SK-MEL-5 (cell line): ENCODE measurements around the gene RRBP1. TPM values are rescaled to one million over a fixed set of nuclear protein-coding genes. Genes with fewer than 3 reads are reported as not detected.
A peak's percentile ranks its signal among the peaks of the same experiment; 100 is the strongest.

Experiments used
- DNase-seq: peaks from one replicate; pipeline ENCODE4 v3.0.0-alpha.2; 2016; ENCODE audit warnings: low read depth, low spot score
- in situ Hi-C: cut with HindIII; loops from 2 replicates; pipeline ENCODE4 v1.10.0; 2016; ENCODE audit warnings: low sequenced_read_pairs, high pct_unique_total_duplicates, low pct_unique_long_range_greater_than_20kb
- total RNA-seq: library from RNA; depleted of rRNA; stranded (reverse); fragments of >200 nt; shearing (Covaris generic); gene quantifications from 2 replicates; pipeline ENCODE4 v1.2.3, GENCODE V29; 2014

Gene RRBP1
- total RNA-seq, 1 experiment from 2014 or later = 108 TPM

GRCh38 chr20:17586250-17586649 lies 95.8 kb downstream of the RRBP1 start:
- DNase-seq = no peak
- in situ Hi-C loops = no loop called here

DNA sequence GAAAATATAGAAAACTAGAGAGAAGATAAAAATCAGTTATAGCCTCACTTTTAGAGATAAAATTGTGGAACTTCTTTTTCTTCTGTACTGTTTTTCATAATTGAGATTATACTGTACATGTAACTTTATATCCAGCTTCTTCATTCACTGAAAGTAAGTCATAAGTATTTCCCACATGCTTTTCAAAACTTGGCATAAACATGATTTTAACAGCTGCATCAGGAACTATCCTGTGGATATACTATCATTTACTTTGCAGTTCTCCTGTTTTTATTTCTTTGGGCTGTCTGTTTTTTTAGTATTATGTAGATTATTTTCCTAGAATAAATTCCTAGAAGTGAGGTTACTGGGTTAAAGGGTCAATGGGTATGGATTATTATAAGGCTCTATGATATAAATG lies 97.4 kb downstream of the RRBP1 start:
- in situ Hi-C loops = no loop called here
- no peak for DNase-seq

GRCh38 chr20:17583126-17583525 lies 98.9 kb downstream of the RRBP1 start:
- in situ Hi-C loops = no loop called here
- DNase-seq = no peak

DNA sequence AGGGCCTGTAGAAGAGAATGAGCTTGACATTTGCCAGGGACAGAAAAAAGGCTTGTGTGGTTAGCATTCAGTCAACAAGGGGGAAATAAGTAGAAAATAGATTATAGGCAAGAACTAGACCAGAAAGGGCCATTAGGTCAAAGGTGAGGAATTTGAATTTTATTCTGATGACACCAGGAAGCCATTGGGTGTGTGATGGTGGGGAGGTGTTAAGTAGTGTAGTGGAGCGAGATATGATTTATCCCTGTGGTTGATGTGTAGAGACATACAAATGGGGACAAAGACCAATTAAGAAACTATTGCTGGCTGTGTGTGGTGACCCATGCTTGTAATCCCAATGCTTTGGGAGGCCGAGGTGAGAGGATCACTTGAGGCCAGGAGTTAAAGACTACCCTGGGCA lies 101.1 kb downstream of the RRBP1 start:
- no peak for DNase-seq
- in situ Hi-C loops = no loop called here

- in situ Hi-C loops = no loop called here
- DNase-seq = no peak
These were observed 102.5 kb downstream of the RRBP1 start for GRCh38 chr20:17579369-17580039.

DNA sequence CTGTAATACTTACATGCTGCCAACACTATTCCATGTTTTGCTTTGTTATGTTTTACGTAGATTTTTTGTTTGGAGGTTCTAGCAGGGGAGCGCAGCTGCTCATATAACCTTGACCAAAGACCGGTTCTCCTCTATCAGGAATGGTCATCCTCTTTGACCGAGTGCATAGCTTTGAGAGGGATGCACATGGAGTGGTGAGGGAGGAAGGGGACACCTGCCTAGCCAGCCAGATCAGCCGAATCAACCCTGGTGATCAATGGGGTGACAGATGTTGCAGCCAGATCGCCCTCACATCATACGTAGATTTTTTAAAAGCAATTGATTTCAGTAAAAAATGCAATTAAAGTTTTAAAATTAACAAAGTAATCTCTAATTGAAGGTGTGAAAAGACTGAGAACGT lies 105.8 kb downstream of the RRBP1 start:
- in situ Hi-C loops = no loop called here
- DNase-seq = no peak

DNA sequence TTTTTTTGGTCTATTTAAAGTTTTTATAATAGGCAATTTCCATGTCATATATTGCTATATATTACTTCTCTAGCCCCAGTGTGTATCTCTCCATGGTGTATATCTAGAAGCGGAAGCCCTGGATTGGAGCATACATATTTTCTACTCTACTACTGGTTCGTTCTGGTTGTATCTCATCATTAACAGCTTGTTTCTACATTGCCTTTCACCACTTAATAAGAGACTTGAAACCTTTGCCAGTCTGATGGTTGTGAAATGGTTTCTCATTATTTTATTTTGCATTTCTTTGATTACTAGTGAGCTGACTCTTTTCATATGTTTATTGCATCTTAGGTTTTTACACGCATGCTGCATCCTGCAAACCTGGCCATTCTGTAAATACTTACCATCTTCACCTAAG lies 108.6 kb downstream of the RRBP1 start:
- in situ Hi-C loops = no loop called here

GRCh38 chr20:17572034-17572638 lies 109.9 kb downstream of the RRBP1 start:
- in situ Hi-C loops = no loop called here
- DNase-seq = no peak

More for the DNA sequence above, 108.6 kb downstream of the RRBP1 start:
- no peak for DNase-seq

DNA sequence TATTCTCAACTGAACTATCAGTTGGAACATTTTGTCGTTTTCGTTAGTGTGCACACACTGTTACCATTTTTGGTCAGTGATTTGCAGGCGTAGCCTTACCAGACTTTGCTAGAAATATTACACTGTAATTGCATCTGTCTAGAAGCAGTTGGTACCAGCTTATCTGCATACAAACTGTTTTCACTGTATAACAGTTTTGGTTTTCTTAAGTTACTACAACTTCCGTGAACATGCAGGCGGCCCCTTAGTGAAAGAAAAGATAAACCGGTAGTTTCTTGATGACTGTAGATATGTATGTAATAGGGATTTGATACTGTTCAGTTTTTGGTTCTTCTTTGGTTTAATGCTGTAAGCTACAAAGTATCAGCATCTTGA lies 110.9 kb downstream of the RRBP1 start:
- in situ Hi-C loops = no loop called here

DNA sequence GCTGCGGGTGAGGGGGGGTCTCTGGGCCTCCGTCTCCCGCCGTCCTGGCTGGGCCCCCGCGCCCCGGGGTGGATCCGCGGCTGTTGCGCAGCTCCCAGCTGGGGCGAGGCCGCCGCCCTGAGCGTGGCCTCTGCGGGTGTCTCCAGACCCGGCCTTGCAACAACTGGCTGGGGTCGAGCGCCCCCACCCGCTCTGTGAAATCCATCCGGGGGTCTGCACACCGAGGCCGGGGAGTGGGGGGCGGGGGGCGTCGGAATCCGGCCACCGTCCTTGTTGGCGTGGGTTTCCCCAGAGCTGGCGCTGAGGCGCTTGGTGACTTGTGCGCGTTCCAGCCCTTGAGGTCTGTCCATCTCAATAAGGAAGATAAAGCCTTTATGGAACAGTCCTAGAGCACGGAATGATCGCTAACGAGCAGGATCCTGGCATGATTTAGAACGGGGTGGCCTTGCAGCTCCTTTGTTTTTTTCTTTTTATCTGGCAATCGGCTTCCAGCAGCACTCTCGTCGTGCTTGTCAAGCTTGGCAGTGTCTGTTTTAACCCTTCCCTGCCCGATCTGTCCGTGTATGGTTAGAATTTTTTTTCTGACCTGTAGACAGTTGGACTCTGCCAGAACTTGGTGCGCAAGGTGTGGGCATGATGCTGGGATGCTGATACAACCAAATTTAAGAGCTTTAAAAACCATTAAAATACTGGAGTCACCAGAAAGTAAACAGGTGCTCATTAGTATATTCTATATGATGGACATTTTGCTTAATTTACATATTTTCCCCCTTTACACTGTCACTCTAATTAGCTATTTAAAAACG lies 111.5 kb downstream of the RRBP1 start:
- in situ Hi-C loops = no loop called here
- DNase-seq = peak; percentile 60

More for the DNA sequence above, 110.9 kb downstream of the RRBP1 start:
- DNase-seq = no peak

- peak; percentile 95 for DNase-seq
- in situ Hi-C loops = no loop called here
These were observed 112.3 kb downstream of the RRBP1 start, which contains the start of gene DSTN for GRCh38 chr20:17569616-17570346. Gene DSTN (plus strand): TSS chr20:17570075. CDS start chr20:17570209, 134 bp downstream.

DNA sequence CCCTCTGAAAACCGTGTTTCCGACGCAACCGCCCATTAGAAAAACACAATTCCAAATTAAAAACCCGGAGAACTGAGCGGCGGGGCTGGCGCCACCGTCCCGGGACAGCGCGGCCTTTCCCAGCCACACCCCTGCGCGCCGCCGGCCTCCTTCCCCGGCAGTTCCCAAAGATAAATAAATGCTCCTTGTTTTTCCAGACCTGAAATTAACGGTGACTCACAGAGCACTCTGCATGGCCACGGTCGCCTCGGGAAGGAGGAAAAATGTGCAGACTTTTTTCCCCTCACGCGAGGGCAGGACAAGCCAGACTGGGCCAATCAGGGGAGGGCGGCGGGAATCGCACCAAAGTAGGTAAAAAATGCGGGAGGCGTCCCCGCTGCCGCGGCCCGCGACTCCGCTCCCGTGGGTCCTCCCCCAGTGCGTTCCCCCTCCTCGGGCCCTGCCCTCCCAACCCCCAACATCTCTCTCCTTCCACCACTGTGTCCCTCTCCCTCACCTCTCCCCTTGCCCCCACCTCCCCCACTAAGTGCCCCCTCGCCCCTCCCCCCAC lies 113.0 kb downstream of the RRBP1 start:
- in situ Hi-C loops = no loop called here
- peak; percentile 88 for DNase-seq

DNA sequence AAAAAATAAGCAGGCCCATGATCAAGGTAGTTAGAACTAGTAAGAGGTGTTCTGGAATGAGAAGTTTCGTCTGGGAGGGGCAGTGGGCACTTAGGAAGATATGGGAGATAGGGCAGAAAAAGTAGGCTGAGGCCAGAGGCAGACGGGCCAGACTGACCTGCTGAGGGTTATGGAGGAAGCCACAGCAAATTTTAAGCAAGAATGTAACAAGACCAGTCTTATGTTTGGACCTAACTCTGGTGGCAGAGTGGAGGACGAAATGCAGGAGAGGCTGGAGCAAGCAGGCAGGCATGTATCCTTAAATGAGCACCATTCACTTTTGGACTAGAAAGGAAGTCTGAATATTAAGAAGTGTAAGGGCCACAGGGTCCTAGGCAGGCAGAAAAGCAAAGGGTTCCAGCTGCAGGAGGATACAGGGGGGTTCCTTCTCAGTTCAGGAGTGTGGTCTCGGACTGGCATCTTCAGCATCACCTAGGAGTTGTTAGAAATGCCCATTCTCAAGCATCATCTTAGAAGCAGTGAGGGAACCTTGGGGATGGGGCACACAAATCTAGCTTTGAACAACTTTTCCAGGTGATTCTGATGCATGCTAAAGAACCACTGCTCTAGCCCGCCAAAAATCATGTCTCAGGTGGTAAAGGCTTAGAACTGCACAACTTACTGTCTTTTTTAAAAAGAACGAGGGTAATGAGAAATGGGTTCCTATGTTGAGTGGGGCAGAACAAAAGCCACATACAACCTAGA lies 113.8 kb downstream of the RRBP1 start:
- no peak for DNase-seq
- in situ Hi-C loops = no loop called here

GRCh38 chr20:17566345-17566744 lies 115.7 kb downstream of the RRBP1 start:
- no peak for DNase-seq
- in situ Hi-C loops = no loop called here

DNA sequence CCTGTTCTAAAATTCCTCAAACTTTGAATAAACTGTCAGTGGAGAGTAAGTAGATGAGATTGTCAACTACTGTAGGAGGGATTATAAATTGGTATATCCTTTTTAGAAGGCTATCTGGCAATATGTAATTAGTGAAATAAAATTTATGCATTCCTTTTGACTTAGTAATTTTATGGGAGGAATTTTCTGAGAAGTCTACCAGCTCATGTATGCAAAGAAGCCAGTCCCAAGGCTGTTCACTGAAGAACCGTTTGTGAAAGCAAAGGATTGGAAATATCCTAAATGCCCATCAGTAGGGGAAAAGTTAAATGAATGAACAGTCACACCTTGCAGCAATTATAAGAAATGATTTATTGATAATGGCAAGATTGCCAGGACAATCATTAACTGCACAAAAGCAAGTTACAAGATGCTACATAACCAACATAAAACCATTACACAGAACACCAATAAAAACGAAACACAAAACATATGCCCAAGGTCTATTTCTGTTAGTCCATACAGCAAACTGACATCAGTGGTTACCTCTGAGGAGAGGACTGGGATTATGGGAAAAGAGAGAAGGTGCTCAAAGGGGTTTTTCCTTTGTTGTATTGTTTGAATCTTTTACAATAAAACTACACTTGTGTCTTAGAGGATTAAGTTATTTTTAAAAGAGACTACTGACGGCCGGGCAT lies 116.7 kb downstream of the RRBP1 start:
- in situ Hi-C loops = no loop called here
- DNase-seq = no peak
